HG03064 (cell line): ENCODE data around the gene PTPN14.

Experiments used
- ATAC-seq: cut with Tn5 transposase; IDR thresholded peaks from one replicate; pipeline ENCODE4 v1.9.1; 2021; ENCODE audit warnings: low read depth; ENCODE audit not compliant: unreplicated experiment

Gene PTPN14

DNA sequence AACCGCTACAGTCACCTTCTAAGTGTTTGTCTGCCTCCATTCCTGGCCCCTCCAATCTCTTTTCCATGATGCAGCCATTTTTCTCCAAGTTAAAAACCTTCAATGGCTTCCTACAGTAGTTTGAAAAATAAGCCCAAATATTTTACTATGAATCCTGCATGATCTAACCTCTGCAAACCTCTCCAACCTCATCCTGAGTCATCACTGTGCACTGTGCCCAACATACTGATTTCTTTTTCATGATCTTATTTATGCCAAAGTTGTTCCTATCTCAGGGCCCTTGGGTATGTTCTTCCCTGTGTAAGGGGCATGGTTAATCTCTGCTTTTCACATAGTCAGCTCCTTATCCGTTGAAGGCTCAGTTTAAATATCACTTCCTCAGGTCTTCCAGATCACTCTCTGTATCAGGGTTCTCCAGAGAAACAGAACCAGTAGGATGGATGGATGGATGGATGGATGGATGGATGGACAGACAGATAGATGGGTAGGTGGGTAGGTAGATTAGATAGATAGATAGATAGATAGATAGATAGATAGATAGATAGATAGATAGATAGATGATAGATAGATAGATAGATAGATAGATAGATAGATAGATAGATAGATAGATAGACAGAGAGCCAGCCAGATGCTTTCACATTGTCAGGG lies 18.1 kb upstream of the PTPN14 start:
- ATAC-seq, result no peak

DNA sequence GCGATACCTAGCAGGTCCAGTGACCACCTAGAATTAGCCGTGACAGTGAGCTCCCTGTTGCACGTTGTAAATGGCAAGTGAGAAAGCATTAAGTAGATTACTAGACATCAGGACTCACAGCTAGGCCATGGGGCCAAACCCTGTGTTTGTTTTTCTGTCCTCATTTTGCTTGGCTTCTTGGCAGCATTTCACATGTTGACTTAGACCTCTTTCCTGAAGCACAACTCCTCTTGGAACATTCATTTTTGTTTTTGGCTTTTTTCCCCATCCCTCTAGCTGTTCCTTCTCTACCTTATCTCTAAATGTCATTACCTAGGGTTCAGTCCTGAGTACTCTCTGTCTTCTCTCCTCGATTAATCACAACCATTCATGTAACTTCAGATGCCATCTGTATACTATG lies 16.9 kb upstream of the PTPN14 start:
- no peak for ATAC-seq

DNA sequence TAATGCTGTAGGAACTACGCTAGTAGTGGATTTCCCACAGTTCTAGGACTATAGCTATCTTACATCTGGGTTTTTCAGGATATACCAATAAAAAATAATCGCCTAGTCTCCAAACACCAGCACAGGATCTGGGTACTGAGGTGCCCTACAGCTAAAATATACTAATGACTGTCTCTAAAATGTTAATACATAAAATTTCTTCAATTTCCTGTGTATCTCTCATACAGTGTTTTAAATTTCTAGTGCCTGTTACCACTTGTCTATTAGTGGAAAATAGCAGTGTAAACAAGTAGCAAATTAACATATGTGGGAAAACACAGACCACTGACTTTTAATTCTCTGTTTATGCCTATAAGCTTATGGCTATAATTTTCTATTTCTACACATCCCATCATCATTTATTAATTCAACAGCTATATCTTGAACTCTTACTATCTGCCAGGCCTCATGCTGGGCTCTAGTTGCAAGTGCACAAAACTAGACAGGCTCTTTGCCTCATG lies 16.1 kb upstream of the PTPN14 start:
- no peak for ATAC-seq

DNA sequence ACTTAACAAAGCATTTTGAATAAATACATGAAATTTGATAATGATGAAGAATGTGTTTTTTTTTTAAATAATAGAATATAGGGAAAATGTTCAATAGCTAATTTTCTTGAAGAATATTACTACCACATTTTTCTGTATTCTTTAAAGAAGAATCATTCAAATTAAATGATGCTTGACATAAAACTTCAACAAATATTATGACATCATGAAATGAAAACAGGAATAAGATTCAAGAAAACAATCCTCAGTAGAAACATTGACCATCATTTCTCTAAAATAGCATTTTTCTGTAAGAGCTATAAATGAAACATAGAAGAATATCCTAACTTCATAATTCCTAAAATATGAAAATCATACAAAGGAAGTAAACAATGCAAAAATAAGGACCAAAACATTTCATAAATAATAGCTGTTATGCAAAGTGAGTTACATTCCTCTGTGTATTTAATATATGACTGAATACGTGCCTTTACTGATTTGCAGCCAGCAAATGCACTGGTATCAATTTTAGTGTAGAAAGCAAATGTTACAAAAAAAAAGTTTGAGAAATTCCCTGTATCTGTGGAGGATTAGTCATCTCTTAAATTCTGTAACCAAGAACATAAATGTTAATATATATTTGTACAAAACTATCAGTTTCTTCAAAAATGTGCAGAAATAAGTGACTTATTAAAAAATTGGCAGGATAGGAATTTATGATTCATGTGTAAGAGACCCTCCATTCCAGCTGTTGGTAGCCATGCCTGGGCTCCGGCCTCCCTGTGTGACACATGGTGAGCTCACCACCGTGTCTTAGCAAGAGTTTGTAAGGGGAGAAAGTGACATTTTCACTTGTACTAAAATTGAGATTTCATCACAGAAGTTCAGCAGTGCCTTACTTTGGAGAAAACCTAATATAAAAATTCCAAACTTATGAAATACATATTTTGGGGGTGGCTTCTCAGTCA lies 15.0 kb upstream of the PTPN14 start:
- no peak for ATAC-seq

DNA sequence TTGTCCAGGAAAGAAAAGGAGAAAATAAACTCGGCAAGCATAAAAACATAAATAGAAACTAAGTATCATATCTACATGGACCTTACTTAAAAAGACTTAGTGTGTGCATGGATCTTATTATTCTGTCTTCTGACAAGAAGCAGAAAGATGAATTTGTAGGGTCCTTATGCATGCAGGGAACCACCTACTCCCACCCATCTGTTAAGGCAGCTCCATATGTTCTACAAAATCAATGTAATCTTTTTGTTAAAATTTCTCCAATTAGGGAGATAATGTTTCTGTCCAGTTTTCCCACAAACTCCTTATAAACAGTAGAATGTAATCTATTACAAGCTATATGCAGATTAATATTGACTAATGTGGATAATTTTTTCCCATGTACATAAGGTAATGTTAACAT lies 13.9 kb upstream of the PTPN14 start:
- ATAC-seq, result no peak

DNA sequence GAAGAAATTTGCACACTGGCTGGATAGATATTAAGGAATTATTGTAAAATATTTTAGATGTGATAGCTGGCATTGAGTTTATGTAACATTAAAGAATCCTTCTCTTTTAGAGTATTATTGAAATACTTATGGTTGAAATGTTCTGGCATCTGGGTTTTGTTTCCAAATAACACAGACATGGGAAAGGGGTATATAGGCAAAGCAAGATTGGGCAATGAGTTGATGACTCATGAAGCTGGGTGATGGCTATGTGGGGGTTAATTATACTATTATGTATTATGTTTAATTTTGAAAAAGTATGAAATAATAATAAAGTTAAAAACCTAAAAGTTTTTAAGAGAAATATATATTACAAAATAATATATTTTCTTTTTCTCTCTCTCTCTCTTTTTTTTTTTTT lies 12.5 kb upstream of the PTPN14 start:
- ATAC-seq, result no peak

DNA sequence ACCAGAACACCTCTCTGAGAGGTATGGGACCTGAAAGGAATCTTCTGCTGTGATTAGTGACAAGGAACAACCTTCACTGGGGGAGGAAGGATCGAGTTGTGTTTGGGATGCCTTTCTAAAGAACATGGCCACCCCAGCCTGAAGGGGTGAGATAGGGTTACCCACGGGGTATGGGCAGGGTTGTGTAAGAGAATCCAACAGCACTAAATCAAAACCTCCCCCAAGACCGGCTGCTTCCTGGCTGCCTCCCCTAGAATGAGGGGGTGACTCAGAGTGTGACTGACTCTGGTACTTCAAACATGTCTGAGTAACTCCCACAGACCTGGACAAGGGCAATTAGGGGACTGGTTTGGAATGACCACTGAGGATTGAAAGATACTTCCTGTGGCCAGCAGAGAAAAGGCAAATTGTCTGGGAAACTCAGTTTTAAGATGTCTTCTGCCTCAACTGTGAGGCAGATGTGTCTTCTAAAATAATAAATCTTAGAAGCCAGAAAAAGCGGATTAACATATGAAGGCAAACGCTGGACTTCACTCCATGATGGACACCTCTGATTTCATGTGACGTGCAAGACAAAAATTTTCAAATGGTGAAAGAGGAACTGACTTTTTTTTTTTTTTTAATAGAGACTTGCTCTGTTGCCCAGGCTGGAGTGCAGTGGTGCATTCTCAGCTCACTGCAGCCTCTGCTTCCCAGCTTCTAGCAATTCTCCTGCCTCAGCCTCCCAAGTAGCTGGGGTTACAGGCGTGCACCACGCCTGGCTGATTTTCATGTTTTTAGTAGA lies 6.7 kb upstream of the PTPN14 start:
- ATAC-seq, result no peak

DNA sequence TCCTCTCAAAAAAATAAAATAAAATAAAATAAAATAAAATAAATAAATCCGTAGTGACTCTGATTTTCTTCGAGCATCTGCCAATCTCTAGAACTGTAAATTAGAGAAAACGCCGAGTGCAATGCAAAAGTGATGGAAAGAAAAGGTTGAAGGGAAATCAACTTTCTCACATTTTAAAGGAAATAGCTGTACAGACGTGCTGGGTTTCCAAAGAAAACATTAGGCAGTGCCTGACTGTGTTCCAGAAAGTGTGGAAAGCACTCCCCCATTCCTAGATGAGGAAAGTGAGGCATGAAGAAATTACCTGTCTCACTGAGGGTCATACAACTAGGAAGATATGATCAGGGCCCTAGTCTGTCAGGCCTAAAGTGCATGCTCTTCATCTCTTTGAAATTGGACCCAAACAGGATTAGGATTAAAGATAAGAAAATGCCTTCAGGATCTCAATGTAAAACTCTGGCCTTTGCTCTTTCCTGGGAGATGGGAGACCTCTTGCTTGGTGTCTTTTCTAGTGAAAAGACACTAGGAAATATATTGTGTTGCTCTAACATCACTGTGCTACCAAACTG lies 1.8 kb upstream of the PTPN14 start:
- ATAC-seq, result no peak

DNA sequence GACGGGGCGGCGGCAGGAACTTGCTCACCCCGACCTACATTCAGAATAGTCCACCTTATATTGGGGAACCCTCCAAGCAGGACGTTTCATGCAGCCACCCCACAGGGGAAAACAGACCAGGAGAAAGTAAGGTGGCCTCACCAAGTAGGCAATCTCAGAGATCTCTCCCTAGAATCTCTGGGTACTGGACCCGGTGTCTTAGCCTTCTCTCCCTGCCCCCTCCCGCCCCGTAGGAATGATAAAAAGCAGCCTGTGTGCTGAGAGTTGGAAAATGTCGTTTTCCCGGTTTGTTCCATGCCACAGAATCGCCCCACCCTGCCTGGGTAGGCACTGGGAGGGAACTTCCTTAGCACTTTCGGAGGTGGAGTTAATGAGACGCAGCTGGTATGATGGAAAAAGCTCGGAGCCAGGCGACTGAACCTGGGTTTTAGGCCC lies 789 bp upstream of the PTPN14 start:
- no peak for ATAC-seq

DNA sequence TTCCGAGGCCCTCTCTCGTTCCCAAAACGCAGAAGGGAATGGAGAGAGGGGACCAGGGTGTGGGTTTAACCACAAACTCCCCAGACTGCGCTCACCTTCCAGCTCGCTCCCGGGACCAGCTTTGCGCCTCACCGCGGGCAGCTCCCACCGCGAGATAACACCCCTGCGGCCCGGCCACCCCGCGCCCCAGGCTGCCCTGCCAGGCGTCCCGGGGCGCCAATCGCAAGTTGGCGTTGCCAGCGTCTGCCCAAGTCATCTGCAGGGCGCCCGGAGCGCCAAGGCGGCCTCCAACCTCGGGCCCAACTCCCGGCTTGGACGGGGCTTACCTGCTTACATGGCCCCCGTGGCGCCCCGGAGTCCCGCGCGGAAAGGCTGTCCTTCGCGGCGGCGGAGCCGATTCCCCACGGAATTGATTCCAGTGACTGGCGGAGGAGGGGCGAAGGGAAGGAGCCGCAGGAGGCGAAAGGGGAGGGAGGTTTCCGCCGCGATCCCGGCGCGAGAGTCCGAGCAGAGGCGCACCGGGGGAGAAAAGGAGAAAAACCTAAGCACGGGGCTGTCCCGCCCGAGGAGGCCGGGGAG lies 456 bp downstream of the PTPN14 start:
- no peak for ATAC-seq

DNA sequence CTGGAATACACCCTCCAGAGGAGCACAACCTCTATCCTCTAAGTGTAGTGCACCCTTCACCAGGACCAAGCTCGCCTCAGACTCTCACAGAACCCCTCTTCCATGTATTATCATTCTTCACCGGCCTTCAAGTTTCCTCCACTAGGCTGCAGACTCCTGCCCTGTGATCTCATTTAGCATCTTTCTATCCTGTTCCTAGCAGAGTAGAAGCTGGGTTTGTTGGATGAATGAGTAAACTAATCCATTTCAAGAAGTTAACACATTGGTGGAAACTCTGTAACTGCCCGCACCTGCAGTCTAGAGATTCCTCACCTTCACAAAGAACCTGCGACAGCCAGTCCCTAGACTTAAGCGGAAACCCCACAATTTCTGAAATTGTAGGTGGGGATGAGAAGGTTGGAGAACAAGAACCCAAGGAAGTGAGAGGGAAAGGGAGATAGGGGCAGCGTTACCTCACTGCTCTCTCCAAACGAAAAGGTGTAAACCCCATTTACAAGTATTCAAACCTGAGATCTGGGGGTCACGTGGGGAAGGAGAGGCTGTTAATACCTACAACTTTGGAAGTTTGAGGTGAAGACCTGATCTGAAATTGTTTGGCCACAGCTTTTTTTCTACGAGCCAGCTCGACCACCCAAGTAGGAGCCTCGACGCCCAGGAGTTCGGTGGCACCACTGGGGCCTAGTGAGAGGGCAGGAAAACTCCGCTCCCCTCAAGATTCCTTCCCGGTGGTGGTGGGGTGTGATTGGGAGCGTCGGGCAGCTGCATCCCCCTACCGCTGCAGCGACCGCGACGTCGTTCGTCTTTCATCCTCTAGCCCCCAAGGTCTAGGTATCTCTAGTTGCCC lies 1.2 kb downstream of the PTPN14 start:
- no peak for ATAC-seq

DNA sequence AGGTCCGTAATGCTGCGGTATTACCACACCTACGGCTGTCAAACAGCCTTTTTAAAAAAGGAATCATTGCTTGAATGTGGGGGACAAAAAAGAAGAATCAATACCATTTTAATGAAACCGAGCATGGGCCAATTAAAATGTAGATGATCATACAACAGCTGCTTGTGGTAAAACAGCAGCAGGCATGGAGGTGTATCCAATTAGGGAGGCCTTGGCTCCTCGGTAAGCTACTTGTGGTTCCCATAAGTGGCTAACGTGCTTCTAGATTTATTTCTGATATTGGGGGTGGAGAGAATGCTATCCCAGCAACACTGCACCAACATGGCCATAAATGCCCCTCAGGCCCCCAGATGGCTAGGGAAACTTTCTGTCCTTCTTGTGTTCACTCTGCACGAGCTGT lies 1.8 kb downstream of the PTPN14 start:
- ATAC-seq, result no peak

DNA sequence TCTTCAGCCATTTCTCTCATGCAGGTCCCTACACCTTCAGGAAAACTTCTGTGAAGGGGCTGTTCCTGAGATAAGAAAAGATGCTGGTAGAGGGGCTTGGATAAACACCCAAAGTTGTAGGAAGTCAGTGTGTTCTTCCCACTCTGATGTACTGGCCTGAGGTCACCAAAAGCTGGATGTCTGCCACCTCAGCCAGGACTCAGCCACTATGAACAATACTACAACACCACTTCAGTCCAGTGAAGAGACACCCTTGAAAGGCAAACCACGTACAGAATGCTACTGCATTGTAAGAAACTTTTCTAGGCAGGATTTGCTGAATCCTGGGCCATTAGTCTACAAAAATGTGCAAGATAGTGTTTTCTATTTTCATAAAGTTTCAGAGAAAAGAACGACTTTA lies 2.4 kb downstream of the PTPN14 start:
- ATAC-seq, result no peak

DNA sequence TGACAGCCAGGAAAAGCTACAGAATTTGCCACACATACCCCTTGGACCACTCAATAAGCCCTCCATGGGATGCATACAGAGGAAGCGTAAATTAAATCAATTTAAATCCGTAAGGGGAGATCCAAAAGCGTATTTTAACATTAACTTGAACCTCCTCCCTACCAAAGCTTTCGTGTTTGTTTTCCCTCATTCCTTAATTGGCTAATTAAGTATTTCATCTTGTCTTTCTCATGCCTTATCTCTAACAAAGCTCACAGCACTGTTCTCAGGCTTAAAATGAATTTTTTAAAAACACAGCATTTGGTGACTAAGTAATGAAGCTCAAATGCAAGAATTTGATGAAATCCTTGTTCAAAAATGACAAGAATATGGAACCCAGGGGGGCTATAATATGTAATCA lies 3.1 kb downstream of the PTPN14 start:
- ATAC-seq, result no peak

DNA sequence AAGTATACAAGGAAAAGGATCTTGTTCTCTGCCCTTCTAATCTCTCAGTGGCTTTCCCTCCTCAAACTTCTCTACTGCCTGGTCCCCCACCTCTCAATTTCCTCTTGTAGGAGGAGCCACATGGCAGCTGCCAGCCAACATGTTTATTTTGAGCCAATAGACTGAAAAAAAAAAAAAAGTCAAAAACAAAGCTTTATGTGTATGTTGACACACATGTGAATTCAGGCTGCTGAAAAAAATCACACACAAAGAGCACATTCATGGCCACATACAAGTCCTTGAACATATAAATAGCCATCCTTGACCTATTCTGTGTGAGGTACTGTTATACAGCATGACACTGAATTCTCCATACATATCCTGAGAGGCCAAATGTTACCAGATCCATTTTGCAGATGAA lies 3.7 kb downstream of the PTPN14 start:
- ATAC-seq, result no peak

DNA sequence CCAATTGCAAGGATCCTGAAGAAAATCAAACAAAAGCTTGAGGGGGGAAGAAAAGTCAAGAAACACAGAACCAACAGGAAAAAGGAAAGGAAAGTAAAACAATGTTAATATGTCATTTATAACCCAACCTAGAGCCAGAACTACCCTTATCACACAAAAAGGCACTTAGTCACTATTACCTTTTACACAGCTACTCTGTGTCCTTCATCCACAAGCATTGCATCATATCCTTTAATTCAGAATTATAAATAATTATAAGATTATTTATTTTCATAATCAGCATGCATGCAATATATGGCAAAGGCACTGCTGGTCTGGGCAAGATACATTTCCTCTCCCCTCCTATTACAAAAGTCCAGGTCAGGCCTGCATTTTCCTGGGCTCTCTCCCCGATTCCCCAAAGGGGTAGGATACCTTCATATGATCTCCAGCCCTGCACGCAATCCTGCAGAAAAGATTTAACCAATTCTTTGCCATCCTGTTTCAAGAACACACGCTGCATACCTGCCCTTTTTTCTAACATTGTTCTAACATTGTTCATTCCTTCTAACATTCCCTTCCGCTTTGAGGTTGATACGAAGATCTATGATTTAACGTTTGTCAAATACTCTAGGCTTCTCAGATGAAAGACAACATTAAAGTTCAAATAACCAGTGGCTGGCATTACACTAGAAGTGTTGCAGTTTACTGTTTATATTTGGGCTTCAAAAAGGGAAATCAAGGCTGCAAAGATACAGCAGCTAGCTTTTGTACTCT lies 4.3 kb downstream of the PTPN14 start:
- no peak for ATAC-seq

DNA sequence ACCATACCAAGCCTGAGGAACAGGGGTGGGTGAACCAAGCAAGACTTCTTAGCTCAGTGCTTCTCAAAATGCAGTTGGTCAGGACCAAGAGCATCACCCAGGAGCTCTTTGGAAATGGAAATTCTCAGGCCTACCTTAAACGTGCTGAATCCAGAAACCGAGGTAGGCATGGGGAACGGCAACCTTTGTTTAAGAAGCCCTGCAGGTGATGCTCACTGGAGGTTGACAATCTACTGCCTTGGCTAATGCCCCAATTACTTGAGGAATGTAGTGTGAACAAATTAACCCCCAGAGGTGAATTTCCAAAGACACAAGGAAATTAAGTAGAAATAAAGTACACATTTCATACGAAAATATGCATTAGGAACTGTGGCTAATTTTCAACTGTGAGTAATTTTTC lies 5.3 kb downstream of the PTPN14 start:
- ATAC-seq, result no peak

DNA sequence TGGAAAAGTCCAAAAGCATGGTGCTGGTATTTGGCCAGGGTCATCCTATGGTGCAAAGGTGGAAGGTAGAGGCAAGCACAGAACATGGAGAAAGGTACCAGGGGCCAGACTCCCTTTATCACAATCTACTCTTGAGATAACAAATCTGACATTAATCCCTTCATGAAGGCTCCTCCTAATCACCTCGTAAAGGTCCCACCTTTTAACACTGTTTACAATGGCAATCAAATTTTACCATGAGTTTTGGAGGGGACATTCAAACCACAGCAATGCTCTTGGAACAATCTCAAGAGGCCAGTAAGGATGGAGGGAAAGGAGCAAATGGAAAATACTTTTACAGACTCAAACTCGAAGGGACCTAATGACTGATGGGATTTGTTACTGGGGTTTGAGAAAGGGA lies 6.1 kb downstream of the PTPN14 start:
- no peak for ATAC-seq

DNA sequence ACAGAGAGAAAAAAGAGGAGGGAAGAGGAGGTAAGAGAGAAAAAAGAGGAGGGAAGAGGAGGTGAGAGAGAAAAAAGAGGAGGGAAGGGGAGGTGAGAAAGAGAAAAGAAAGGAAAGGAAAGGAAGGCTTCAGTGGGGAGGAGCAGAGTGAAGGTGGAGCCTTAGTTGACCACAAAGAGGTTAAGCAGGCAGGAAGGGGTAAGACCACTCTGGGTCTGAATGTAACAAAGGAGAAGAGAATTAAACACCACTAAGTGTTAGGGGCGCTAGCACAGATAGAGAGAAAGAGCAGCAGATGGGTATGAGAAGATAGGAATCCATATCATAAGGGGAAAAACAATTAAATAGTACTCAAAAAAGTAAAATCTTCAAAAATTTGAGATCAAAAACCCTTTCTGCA lies 6.6 kb downstream of the PTPN14 start:
- ATAC-seq, result no peak
